UCSD-AML1 (cell line): ENCODE measurements around the gene CDH26.

Experiments
- DNase-seq: peaks from one replicate; lab custom pipeline; 2025; ENCODE audit not compliant: unreplicated experiment; lab: John Stamatoyannopoulos, UW

Gene CDH26

DNA sequence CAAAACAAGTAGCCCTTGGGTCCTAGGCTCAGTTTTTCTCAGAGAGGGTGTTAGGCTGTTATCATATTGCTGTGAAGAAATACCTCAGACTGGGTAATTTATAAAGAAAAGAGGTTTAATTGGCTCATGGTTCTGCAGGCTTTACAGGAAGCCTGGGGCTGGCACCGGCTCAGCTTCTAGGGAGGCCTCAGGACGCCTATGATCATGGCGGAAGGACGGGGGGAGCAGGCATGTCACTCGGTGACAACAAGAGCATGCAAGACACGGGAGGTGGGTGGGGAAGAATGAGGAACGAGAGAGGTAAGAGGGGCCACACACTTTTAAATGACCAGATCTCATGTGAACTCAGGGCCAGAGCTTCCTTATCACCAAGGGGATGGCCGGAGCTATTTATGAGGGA lies 26.9 kb downstream of the CDH26 start:
- DNase-seq = no peak

- DNase-seq = no peak
These were observed 27.6 kb downstream of the CDH26 start for GRCh38 chr20:59985864-59986263.

DNA sequence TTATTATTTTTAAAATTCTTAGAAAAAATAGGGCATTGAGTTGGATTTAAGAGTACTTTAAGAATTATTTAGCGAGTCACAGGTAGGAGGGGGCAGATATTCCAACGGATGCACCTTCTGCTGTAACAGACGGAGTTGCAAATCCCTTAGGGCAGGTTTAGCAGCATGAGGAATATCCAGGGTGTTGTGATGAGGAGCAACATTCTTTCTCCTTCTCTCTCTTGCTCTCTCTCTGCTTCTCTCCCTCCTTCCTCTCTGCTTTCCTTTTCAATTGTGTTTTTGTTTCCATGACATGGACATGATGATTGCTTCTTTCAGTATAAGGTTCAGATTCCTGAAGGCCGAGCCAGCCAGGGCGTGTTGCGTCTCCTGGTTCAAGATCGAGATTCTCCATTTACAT lies 28.9 kb downstream of the CDH26 start:
- no peak for DNase-seq

GRCh38 chr20:59988141-59988540 lies 29.9 kb downstream of the CDH26 start:
- DNase-seq = no peak

- no peak for DNase-seq
These were observed 34.4 kb downstream of the CDH26 start for GRCh38 chr20:59992526-59993084.

DNA sequence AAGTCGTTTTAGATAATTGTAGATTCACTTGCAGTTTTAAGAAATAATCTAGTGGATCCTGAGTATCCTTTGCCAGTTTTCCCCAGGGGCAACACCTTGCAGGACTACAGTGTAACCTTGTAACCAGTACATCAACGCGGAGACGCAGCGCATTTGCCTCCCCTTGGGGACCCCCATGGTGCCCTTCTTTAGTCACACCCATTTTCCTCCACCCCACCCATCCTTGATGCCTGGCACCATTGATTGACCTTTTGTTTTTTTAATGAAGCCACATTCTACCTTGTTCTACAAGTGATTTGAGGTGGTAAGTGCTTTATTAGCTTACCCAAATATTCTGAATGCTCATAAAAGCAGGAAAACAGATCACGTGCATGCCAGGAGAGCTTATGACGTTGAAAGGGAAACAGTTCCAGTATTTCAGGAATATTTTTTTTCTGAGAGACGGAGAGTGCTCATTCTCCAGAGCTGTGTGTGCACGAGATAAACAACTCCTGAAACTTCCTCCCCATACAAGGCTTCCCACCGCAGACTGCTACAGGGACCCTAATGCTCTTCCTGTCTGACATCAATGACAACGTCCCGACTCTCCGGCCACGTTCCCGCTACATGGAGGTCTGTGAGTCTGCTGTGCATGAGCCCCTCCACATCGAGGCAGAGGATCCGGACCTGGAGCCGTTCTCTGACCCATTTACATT lies 35.7 kb downstream of the CDH26 start:
- peak; percentile 46 for DNase-seq

GRCh38 chr20:59994697-59995122 lies 36.5 kb downstream of the CDH26 start:
- DNase-seq = peak; percentile 39

DNA sequence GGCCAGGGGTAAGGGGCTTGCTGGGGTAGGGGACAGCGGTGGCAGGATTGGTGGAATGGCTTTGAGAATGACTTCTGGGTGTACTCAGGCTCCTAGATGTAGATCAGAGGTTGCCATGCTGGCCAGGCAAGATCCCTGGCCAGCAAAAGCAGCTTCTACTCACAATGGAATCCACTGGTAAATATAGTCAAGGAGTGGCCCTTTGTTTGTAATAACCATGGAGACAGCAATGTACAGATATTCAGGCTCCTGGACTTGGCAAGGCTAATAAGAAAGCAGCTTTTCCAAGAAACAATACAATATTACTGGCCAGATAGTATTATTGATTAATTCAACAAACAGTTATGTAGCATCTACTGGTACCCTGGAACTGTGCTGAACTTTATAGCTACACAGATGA lies 37.9 kb downstream of the CDH26 start:
- DNase-seq = no peak

DNA sequence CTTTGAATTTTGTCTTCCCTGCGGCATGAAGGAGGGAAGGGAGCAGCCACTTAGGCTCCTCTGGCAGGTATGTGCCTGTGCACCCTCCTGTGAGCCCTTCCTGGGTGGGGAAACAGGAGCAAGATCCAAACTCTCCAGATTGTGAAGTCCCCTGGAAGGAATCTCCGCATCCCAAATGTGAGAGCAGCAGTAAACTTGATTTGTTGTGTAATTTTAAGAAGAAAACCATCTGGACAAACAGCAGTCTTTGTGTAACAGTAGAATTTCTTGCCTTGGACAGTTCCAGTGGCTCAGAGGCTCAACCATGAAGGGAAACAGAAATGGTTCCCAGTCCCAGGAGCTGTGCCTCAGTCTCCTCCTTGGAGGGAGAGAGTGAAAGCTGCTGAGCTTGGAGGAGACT lies 39.7 kb downstream of the CDH26 start:
- no peak for DNase-seq

- DNase-seq = no peak
These were observed 41.3 kb downstream of the CDH26 start for GRCh38 chr20:59999502-59999901.

DNA sequence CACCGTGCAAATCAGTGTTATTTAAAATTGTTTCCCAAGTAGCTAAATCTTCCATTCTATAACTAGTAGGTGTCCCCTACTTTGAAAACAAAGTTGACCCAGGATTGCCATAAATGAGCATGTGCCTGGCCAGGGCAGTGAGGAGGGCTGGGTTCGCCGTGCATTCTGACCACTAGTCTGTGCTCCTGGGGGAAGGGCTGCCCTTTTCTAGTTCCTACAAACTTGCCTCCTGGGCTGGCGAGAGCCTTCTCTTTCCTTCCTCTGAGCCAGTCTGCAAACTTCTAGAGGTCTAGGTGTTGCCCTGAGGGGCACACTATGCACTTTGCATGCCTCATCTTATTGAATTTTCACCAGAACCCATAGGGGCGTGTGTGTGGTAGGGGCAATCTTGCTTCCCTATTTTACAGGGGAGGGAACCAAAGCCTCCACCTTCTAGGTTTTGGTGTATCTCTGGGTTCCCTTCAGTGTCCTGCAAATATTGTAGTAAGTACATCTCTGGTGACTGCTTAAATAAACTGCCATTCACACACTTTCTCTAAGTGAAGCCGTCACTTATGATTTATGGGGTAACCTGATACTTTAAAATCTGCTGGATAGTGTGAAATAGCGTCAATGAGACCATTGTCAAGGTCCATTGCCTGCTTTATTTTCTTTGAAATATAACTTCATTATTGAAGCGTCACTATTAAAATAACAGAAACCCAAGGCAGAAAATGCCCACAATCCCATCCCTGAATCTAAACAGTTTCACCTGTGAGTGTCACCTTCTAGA lies 42.2 kb downstream of the CDH26 start:
- no peak for DNase-seq

GRCh38 chr20:60001108-60001507 lies 42.9 kb downstream of the CDH26 start:
- no peak for DNase-seq

- DNase-seq = no peak
These were observed 45.6 kb downstream of the CDH26 start for GRCh38 chr20:60003776-60004175.

- DNase-seq = no peak
These were observed 48.0 kb downstream of the CDH26 start for GRCh38 chr20:60006261-60006660.

GRCh38 chr20:60007464-60007863 lies 49.2 kb downstream of the CDH26 start:
- no peak for DNase-seq

DNA sequence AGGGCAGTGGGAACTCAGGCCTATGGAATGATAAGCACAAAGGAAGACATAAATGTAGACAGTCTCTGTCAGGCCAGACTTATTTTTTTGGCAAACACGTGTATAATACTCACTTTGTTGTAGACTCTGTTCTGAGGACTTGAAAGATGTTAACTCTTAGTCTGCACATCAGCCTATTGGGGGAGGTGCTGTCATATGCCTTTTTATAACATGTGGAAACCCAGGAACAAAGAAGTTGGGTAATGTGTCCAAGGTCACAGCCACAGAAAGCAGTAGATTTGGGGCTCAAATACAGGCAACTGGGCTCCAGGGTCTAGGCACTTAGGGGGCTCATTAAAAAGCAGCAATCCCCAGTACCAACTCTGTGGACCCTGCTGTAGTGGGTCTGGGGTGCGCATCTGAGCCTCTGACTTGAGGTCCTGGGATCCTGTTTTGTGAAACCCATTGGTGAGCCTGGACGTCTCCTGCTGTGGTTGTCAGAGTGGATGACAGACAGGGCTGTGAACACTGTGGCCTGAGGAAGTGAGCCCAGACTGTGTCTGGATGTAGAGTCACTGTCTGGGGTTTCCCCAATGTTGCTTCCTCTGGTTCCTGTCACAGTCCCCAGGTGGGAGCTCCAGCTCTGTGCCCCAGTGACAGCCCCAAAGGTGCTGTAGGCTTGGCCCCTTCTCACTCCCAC lies 50.0 kb downstream of the CDH26 start:
- no peak for DNase-seq

GRCh38 chr20:60009318-60009717 lies 51.1 kb downstream of the CDH26 start:
- no peak for DNase-seq

- DNase-seq = no peak
These were observed 51.8 kb downstream of the CDH26 start for GRCh38 chr20:60009826-60010616.

GRCh38 chr20:60010689-60011458 lies 52.7 kb downstream of the CDH26 start:
- DNase-seq = no peak
